Activated CD8-positive, alpha-beta memory T cell treated with anti-CD3 and anti-CD28 coated beads, Interleukin-2, amount 50 U/mL, for 4 hours (primary cell): ENCODE results near the gene POLL.

ENCODE experiments used
- DNase-seq: peaks from one replicate; pipeline ENCODE4 v3.0.0-alpha.2; 2020

The POLL gene

DNA sequence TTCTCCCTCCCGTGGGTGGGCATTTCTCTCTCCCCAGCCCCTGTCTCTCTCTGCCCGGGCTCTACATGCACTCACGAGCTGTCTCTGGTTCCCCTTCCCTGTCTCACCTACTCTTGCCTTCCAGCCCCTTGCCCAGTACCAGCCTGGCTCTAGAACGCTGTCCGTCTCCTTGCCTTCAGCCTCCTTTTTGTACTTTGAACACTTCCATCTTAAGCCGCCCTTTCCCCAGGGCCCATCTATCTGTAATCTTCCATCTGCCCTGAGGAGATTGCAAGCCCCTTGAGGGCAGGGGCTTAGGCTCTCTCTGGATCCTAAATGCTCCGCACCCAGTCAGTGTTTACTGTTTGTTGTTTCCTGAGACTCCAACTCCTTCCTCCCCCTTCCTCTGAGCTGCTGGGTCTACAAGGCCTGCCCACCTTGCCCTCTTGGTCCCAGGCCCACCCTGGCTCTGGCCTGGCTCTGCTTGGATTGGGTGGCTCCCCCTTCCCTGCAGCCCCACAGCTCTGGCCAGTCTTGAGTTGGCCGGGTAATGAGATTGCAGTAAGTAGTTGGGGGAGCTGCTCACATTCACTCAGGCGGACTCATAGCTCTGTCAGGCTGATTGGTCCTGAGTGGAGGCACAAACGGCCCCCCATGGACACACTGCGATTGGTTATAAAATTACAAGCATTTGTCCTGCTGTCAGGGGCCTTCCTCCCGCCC lies 28.3 kb downstream of the POLL start:
- no peak for DNase-seq

DNA sequence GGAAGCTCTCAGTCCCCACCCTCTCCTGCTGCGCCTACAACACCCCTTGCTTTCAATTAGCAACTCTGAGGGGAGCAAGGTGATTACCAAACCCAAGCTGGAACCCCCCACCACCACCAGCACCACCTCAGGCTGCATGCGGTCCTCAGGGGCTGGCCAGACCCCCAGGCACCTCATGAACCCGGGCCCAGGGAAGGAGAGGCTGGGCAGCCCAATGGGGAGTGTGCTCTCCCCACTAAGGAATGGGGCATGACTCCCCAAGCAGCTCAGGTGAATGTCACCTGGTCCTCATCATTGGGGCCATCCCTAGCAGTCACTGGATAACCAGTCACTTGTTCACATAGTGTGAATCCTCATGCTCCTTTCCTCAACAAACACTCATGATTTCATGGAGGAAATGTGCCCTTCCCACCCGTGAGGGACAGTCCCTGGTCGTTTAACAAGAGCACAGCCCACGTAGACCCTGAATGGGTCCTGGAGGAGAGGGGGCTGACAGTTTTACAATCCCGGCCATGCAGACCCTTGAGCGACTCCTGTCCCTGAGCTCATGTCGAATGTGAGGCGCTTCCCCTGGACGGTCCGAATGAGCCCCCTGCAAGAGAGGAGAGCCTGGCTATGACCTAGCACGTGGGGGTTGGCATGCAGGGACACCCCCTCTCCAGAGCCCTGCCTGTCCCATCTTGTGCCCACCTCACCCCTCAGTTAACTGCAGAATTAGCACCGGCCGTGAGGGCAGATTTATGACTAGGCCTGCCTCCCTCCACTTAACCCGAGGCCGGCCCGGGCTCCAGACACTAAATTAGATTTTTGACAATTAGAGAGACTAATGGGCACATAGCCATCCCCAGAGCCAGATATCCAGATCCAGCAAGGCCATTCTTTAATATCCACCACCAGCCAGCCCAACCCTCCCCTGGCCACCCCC lies 29.1 kb downstream of the POLL start:
- no peak for DNase-seq

DNA sequence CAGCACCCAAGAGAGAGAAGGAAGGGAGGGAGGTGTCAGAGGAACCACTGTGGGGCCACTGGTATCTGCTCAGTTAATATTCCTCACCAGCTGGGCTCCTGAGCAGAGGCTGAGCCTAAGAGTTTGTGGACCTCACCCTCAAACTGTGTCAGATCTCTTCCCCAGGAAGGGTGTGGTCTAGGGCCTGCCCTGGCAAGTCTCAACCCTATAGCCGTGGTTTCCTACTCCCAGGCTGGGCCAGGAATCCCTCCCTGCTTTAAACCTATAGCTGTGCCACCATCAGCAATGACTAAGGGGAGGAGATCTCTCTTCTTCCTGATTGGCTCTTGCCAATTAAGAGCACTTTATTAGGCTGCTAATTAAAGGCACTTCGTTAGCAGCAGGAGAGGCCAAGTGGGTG lies 29.9 kb downstream of the POLL start:
- DNase-seq: no peak

DNA sequence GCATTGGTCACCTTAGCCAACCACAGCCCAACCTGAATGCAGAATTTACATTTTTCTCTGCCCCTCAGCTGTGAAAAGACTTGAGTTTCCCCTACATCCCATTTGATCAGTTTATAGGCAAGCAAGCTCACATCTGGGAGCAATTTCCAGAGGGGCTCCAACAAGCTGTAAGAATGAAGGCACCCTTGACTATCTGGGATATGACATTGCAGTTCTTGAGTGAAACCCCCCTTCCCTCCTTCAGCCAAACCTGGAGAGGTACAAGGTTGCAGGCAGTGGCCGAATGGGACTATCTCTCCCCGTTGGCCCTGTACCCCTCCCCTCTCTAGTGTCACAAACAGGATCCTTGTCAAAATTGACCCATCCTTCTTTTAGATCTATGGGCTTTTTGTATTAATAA lies 30.5 kb downstream of the POLL start:
- no peak for DNase-seq

DNA sequence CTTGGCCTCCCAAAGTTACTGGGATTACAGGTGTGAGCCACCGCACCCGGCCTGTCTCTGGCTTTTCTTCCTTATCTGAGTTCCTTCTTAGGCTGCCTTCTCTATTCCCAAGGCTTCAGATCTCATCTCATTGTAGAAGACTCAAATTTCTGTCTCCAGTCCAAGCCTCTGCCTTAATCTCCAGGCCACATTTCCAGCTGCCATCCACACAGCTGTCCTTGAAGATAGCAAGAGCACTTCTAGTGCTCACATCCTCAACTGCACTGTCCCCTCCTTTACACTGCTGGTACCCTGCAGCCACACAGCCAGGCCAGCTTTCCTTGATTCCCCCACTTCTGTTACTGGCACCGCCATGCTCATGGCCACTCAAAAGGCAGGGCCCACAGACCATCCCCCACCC lies 35.6 kb downstream of the POLL start:
- DNase-seq: no peak

DNA sequence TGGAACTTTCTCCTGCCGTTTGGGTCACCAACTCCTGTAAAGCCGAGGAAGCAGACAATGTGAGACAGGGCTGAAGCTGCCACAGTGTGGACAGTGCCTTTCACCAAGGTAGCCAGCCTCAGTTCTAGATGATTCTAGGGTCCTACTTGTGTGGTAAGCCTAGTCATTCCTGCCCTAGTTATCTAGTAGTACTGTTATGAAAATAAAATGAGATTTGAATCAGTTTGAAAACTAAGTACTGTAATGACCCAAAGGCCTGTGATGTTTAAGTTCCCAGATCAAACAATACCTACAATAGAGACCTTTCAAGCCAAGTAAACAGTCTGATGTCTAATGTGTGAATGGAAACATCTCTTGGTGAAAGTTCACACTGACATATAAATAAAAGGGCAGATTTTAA lies 37.1 kb downstream of the POLL start:
- DNase-seq: no peak

DNA sequence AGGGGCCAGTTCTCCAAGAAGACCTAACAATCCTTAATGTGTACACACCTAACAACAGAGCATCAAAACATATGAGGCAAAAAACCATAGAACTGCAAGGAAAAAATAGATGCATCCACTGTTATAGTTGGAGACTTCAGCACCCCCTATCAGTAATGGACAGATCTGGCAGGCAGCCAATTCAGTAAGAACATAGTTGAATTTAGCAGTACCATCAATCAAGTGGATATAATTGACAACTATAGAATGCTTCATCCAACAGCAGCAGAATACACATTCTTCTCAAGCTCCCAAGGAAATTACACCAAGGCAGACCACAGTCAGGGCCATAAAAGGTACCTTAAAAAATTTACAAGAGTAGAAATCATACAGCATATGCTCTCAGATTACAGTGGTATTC lies 42.2 kb downstream of the POLL start:
- DNase-seq: no peak

DNA sequence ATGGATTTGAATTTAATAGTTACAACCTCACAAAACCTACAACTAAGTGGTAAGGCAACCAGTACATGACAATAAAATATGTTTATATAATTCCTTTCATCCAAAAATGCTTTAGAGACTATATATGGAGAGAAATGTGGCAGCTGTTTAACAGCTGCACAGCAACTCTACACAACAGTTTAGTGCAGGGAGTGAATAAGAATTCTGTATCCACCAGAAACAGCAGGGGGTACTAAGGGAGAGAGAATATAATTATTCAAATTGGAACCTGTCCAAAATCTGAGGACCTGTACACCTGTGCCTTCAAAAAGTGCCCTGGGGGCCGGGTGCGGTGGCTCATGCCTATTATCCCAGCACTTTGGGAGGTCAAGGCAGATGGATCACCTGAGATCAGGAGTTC lies 49.6 kb downstream of the POLL start:
- no peak for DNase-seq

DNA sequence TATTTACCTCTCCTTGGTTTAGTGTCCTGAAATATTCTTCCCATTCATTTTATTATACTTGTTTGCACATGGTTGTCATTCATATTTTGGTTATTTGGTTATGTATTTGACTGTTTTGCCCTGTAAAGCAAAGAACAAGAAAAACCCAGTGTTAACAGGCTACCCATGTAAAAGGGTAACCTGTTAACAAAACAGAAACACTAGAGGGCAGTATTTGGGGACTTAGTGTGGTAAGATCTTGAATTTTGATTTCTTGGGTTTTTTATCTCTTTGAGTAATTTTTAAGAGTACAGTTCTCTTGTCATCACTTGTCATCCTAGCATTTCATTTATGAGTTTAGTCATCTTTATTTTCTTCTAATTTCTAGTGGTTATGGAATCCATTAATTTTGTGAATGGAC lies 51.3 kb downstream of the POLL start:
- no peak for DNase-seq

DNA sequence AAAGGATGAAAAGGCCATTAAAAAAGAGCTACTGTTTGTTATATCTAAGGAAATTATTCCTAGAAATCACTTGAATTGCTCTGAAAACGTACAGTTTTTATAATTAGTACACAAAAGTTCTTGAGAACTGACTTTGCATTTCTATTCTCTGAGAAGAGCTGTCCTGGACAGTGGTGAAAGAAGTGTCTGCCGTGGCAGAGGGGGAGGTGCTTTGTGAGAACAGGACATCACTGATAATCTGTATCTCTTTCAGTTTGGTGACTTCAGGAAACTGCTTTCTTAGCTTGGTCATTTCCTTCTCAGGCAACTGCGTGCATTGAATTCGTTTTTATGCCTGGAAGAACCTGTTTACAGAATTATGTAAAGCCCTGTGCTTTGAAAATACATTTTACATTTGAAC lies 52.1 kb downstream of the POLL start:
- no peak for DNase-seq

DNA sequence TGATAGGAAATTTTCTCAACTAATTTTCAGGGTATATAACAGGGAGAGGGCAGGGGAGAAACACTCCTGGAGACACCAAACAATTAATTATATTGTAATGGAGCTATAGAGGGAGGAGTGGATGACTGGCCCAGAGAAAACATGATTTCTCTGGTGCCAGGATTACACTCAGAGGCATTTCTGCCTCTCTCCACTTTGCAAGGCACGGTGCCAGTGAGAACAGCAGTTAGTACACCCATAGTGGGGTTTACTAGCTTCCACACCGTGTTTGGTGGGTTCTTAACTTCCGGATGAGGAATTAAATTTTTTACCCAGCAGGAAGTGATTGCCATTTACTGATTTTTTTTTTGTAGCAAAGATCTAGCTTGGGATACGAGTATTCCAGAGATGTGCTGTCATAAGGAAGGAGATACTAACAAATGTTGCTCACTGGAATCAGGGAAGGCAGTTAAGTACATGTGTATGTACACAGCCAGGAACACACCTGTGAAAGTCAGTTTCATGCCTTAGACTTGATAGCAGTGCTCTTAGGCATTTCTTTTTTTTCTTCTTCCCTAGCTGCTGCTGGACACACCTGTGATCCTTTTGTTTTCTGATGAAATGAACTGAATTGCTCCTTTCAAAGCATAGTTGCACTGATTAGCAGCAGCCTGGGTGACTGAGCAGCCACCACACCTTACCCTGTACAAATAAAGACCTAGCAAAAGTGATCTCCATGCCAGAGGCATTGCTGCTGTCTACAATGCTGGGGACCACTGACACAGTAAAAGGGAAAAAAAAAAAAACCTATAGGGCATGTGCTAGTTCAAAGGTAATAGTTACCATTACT lies 58.1 kb downstream of the POLL start:
- no peak for DNase-seq

DNA sequence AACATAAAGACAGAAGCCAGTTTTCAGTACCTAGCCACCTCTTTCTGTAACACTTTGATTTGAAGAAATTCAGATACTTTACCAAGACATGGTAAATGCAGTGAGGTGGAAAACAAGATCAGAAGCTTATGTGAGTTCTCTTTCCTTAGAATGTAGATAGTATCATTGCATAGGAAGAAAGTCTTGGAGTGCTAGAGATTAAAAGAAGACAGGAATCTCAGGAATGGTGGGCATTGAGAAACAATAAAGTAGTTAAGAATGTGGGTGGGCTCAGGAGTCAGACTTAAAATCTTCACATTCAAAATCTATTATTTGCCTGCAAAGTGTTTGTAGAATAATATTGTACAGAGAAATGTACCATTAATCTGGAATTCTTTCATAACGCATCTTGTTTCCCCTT lies 58.9 kb downstream of the POLL start:
- no peak for DNase-seq
